K562 (cell line): ENCODE measurements around the gene PDLIM4. TPM values are rescaled to one million over a fixed set of nuclear protein-coding genes. Genes with fewer than 3 reads are reported as not detected.
A peak's percentile ranks its signal among the peaks of the same experiment; 100 is the strongest.

Experiments used
- ATAC-seq: fragments of 200-7000 bp; cut with Tn5 transposase; 3 replicates; pipeline ENCODE4 v1.9.1; 2020; ENCODE audit warnings: moderate library complexity
- BruUV-seq: library from RNA; stranded (reverse); fragments of 400-500 nt; replicated peaks from 2 replicates; lab custom pipeline; 2021; lab: Mats Ljungman, UMichigan
- CTCF ChIA-PET: fragments of 300-600 bp; formaldehyde crosslinking; extraction: SDS; loops from one replicate; lab custom pipeline; 2021; ENCODE audit warnings: low intra/inter-chr PET ratio; lab: Yijun Ruan, JAX
- POLR2A ChIA-PET: fragments of 300-600, 350-650 bp; sonication (Branson Sonifier 250); formaldehyde crosslinking; extraction: SDS; loops from one replicate; lab custom pipeline; 2021; ENCODE audit warnings: antibody characterized with exemption, inconsistent platforms; lab: Yijun Ruan, JAX
- DNase-seq, 4 experiments: peaks; one replicate each; pipeline versions ENCODE4 v3.0.0 to v3.0.0-alpha.2; 2011 to 2018; ENCODE audit warnings: low spot score in 3 of 4, mixed read lengths in 3 of 4; ENCODE audit errors: extremely low read depth in 1 of 4
- FAIRE-seq: peaks from 2 replicates; lab custom pipeline; 2011; peaks lifted over from hg19 to GRCh38; lab: Jason Lieb, UNC
- H2AFZ ChIP-seq: 2 replicates; pipeline ENCODE4 v1.6.0; 2011; ENCODE audit warnings: low read depth, low read length, control low read depth, inconsistent platforms
- H3K27ac ChIP-seq: fragments of 200-600 bp; 3 replicates; pipeline ENCODE4 v1.8.0; 2011; ENCODE audit warnings: low read depth, mild to moderate bottlenecking, control low read depth, inconsistent platforms, low read length, moderate library complexity, mixed read lengths; ENCODE audit errors: extremely low read depth
- H3K27me3 ChIP-seq, 2 experiments: fragments of 300-600 bp in 1 of 2; 2 replicates in 1 of 2; 3 replicates in 1 of 2; pipeline versions ENCODE4 v1.6.0 to v1.8.0; 2011; ENCODE audit warnings: inconsistent platforms in 2 of 2, low read length in 2 of 2, mild to moderate bottlenecking in 1 of 2, mixed read lengths in 1 of 2, moderate library complexity in 1 of 2; ENCODE audit not compliant: control insufficient read depth in 2 of 2, insufficient read depth in 2 of 2
- H3K36me3 ChIP-seq: fragments of 300-600 bp; 3 replicates; pipeline ENCODE4 v1.8.0; 2011; ENCODE audit warnings: mild to moderate bottlenecking, low read length, inconsistent platforms; ENCODE audit not compliant: control insufficient read depth, insufficient read depth
- H3K4me1 ChIP-seq, 2 experiments: fragments of 200-600 bp in 1 of 2; replicated peaks in 1 of 2; 2 replicates in 1 of 2; 3 replicates in 1 of 2; pipeline versions ENCODE4 v1.5.1 to v1.8.0; 2011; ENCODE audit warnings: inconsistent platforms in 2 of 2, low read length in 2 of 2, mild to moderate bottlenecking in 1 of 2, mixed read lengths in 1 of 2, moderate library complexity in 1 of 2; ENCODE audit not compliant: control insufficient read depth in 2 of 2, insufficient read depth in 2 of 2
- H3K4me2 ChIP-seq: 2 replicates; pipeline ENCODE4 v1.6.1; 2011; ENCODE audit warnings: low read length, control low read depth, inconsistent platforms, mixed read lengths; ENCODE audit not compliant: insufficient read depth
- H3K4me3 ChIP-seq: fragments of 200-600 bp; sonication (generic), shearing (Covaris generic); 2 replicates; pipeline ENCODE4 v1.5.1; 2016; ENCODE audit warnings: control low read depth, inconsistent platforms
- H3K79me2 ChIP-seq: fragments of 200-600 bp; 3 replicates; pipeline ENCODE4 v1.8.0; 2011; ENCODE audit warnings: low read length, inconsistent platforms; ENCODE audit not compliant: control insufficient read depth, insufficient read depth
- H3K9ac ChIP-seq, 2 experiments: 2 replicates each; pipeline versions ENCODE4 v1.6.0 to v1.6.1; 2011; ENCODE audit warnings: low read depth in 2 of 2, low read length in 2 of 2, control low read depth in 1 of 2, inconsistent platforms in 1 of 2, mild to moderate bottlenecking in 1 of 2, mixed read lengths in 1 of 2; ENCODE audit not compliant: insufficient read depth in 1 of 2
- H3K9me1 ChIP-seq: one replicate; pipeline ENCODE4 v1.6.0; 2011; ENCODE audit warnings: inconsistent platforms, mild to moderate bottlenecking, low read length, moderate library complexity; ENCODE audit not compliant: control insufficient read depth, insufficient read depth
- H3K9me3 ChIP-seq: replicated peaks from 2 replicates; pipeline ENCODE4 v1.5.1; 2011; ENCODE audit warnings: low read depth, low read length, inconsistent platforms; ENCODE audit not compliant: control insufficient read depth, insufficient read depth
- H4K20me1 ChIP-seq: replicated peaks from 2 replicates; pipeline ENCODE4 v1.6.1; 2011; ENCODE audit warnings: low read length, inconsistent platforms, mixed read lengths; ENCODE audit not compliant: control insufficient read depth, insufficient read depth
- ASH1L ChIP-seq: fragments of 450-650 bp; IDR thresholded peaks from 2 replicates; pipeline ENCODE4 v1.6.1; 2018; ENCODE audit warnings: borderline replicate concordance, mild to moderate bottlenecking, low read depth; ENCODE audit not compliant: partially characterized antibody
- ELF2 ChIP-seq: fragments of 250-450 bp; sonication (Bioruptor Pico); IDR thresholded peaks from 2 replicates; pipeline ENCODE4 v1.5.0; 2021; ENCODE audit warnings: mild to moderate bottlenecking
- FOXO4 ChIP-seq: fragments of 450-650 bp; formaldehyde crosslinking; IDR thresholded peaks from 2 replicates; pipeline ENCODE4 v1.4.0; 2020; ENCODE audit warnings: mild to moderate bottlenecking, moderate library complexity
- GATAD2A ChIP-seq: fragments of 450-650 bp; IDR thresholded peaks from 2 replicates; pipeline ENCODE4 v1.6.1; 2017
- ID3 ChIP-seq, 2 experiments: fragments of 250-450 bp in 1 of 2; fragments of 450-650 bp in 1 of 2; sonication (Bioruptor Pico) in 1 of 2; IDR thresholded peaks; 2 replicates each; pipeline versions ENCODE4 v1.6.1 to v1.8.0; 2016 to 2021; ENCODE audit warnings: mild to moderate bottlenecking in 2 of 2, moderate library complexity in 2 of 2, missing compliant biosample characterization in 1 of 2, missing genetic modification characterization in 1 of 2
- KDM5B ChIP-seq: fragments of 200-600 bp; sonication (generic); IDR thresholded peaks from 2 replicates; pipeline ENCODE4 v1.6.1; 2012; ENCODE audit warnings: low read depth, mild to moderate bottlenecking, moderate library complexity, low read length, control low read depth, inconsistent platforms; ENCODE audit not compliant: insufficient replicate concordance
- MCM5 ChIP-seq: fragments of 450-650 bp; IDR thresholded peaks from 2 replicates; pipeline ENCODE4 v1.6.1; 2016; ENCODE audit warnings: low read depth
- POLR2H ChIP-seq: IDR thresholded peaks from 2 replicates; pipeline ENCODE4 v1.6.1; 2016; ENCODE audit warnings: missing genetic modification characterization, low read depth, mild to moderate bottlenecking, control low read depth, missing compliant biosample characterization, moderate library complexity
- TRIM25 ChIP-seq: fragments of 450-650 bp; IDR thresholded peaks from 2 replicates; pipeline ENCODE4 v1.7.0; 2016; ENCODE audit warnings: borderline replicate concordance
- ZBTB1 ChIP-seq: sonication (generic); formaldehyde crosslinking; IDR thresholded peaks from 2 replicates; pipeline ENCODE4 v1.8.1; 2023; ENCODE audit warnings: missing genetic modification reagents, low read depth, mild to moderate bottlenecking, borderline replicate concordance
- ZNF121 ChIP-seq: sonication (generic); formaldehyde crosslinking; conservative IDR thresholded peaks from 2 replicates; pipeline ENCODE4 v1.8.0; 2022; ENCODE audit warnings: missing genetic modification reagents
- ZNF277 ChIP-seq: fragments of 250-450 bp; sonication (Bioruptor Pico); IDR thresholded peaks from 2 replicates; pipeline ENCODE4 v1.8.0; 2022; ENCODE audit warnings: inconsistent platforms, mild to moderate bottlenecking, moderate library complexity, borderline replicate concordance
- ZNF347 ChIP-seq: fragments of 450-650 bp; formaldehyde crosslinking; IDR thresholded peaks from 2 replicates; pipeline ENCODE4 v1.4.0; 2020; ENCODE audit warnings: low read depth, mild to moderate bottlenecking, moderate library complexity
- ZNF512 ChIP-seq: IDR thresholded peaks from 2 replicates; pipeline ENCODE4 v1.6.1; 2016; ENCODE audit warnings: missing genetic modification characterization, missing compliant biosample characterization
- WGBS: fragments of 100-300 bp; shearing (Covaris generic); methylation state at CpG from one replicate; pipeline ENCODE4 v1.1.6; 2016; ENCODE audit warnings: low coverage, mixed read lengths; ENCODE audit not compliant: insufficient coverage; ENCODE audit errors: missing lambda C conversion rate; 5-methylcytosine and 5-hydroxymethylcytosine counted together
- in situ Hi-C: fragments of 300-500 bp; cut with MboI; formaldehyde crosslinking; loops from 4 replicates; pipeline ENCODE4 v1.15.0; 2018; ENCODE audit warnings: inconsistent platforms, mixed read lengths
- intact Hi-C: fragments of 100-400 bp; cut with micrococcal nuclease; formaldehyde crosslinking; loops from 2 replicates; pipeline ENCODE4 v1.14.2; 2022
- polyA plus RNA-seq, 8 experiments: library from polyadenylated mRNA; depleted of rRNA in 4 of 8; stranded (reverse) in 5 of 8; unstranded in 3 of 8; fragments of >200 nt; fragmentation: Nextera tagmentation in 2 of 8; fragmentation: Illumina TruSeq in 1 of 8; extraction: Ambion mirVana in 2 of 8; extraction: Trizol in 1 of 8; gene quantifications; 2 replicates each; pipeline versions ENCODE4 v1.2.1 to v1.2.3, GENCODE V29; 2011 to 2014; ENCODE audit warnings: inconsistent platforms in 1 of 8, missing spikeins in 1 of 8
- total RNA-seq, 7 experiments: library from RNA; depleted of rRNA in 6 of 7; stranded (reverse); fragments of >200 nt in 6 of 7; fragmentation: Illumina TruSeq in 2 of 7; extraction: Trizol in 2 of 7; gene quantifications; 2 replicates each; pipeline versions ENCODE4 v1.2.1 to v1.2.3, GENCODE V29; 2011 to 2021; ENCODE audit warnings: low replicate concordance in 1 of 7

Gene PDLIM4
- total and polyA plus RNA-seq, 9 of the 15 experiments (the other 6 are each of a cell fraction or from before 2014, with no cell fraction given) = 0.28 to 32.8 (median 13.1) TPM

GRCh38 chr5:132297211-132297940 is 39.9 kb downstream of the PDLIM4 start:
- Histone ChIP-seq H3K4me2 (peak overlapping the region; percentile 79), H4K20me1 (0 out of 2 replicates have a peak, but pooled peaks cover 3% of the 10 kb centered on the region), H3K9me3 (no peaks in the 10 kb centered on the region), H3K79me2 (peaks cover 88% of the 10 kb centered on the region), H3K27ac (no peak overlapping the region; the same call in 2 of the 3 replicates), H3K36me3 (peaks cover 13% of the 10 kb centered on the region; the same call in 2 of the 3 replicates), H2AFZ (no peak overlapping the region), H3K9me1 (peaks cover 4% of the 10 kb centered on the region), H3K9ac (peak overlapping the region in 1 of 2 experiments; percentile 63; a peak in 2 of 4 replicates), H3K27me3 (no peaks in the 10 kb centered on the region), H3K4me3 (no peak overlapping the region), H3K4me1 (peaks cover 60 to 71% of the 10 kb centered on the region in 2 experiments)
- CTCF ChIA-PET = no interaction called here
- 94% methylated on average over 4 of the region's 4 CpGs for WGBS
- intact Hi-C loops (no loop called here), in situ Hi-C loops (no loop called here)
- POLR2A ChIA-PET = interaction anchor here (0.6 to 2.6 kb wide), 7 partner anchors 9 to 224 kb away, joined by 3 to 10 read pairs (median 3); no protein-coding TSS in a partner anchor
- DNase-seq (no peak), ATAC-seq (no peak), FAIRE-seq (no peak)
- BruUV-seq = no TSS peak
- TF ChIP-seq FOXO4 (CRISPR knock-in tag) = no peak
- TF ChIP-seq ASH1L = no peak
- TF ChIP-seq ELF2 (CRISPR knock-in tag) = no peak
- peak; percentile 65 for TF ChIP-seq ZNF121
- no peak for TF ChIP-seq GATAD2A
- TF ChIP-seq POLR2H (tag) = no peak
- TF ChIP-seq ZNF277 (CRISPR knock-in tag) = no peak
- TF ChIP-seq KDM5B = no peak
- no peak for TF ChIP-seq ID3 (CRISPR knock-in tag; IDR thresholded peaks at IDR 0.05)
- TF ChIP-seq ID3 (tag; IDR thresholded peaks at IDR 0.05) = no peak
- no peak for TF ChIP-seq MCM5
- no peak for TF ChIP-seq ZBTB1
- no peak for TF ChIP-seq ZNF347 (CRISPR knock-in tag)
- TF ChIP-seq TRIM25 = no peak
- TF ChIP-seq ZNF512 (tag) = no peak
